GM12865 (cell line): ENCODE measurements around the gene CA12.

Experiments used
- DNase-seq: peaks from one replicate; pipeline ENCODE4 v3.0.0; 2010; ENCODE audit warnings: low read depth
- H3K4me3 ChIP-seq: 2 replicates; pipeline ENCODE4 v1.5.1; 2011; ENCODE audit warnings: mild to moderate bottlenecking, low read depth, low read length, control low read depth
- CTCF ChIP-seq: IDR thresholded peaks from 2 replicates; pipeline ENCODE4 v1.5.1; 2011; ENCODE audit warnings: low read length, control low read depth, low read depth, inconsistent platforms; ENCODE audit not compliant: insufficient read depth; ENCODE audit errors: missing control alignments

CA12 gene

GRCh38 chr15:63312286-63312685 lies 69.4 kb downstream of the CA12 start:
- DNase-seq, result no peak
- no peak overlapping the region for H3K4me3 ChIP-seq
- TF ChIP-seq CTCF, result no peak

- no peak for TF ChIP-seq CTCF
- H3K4me3 ChIP-seq, result no peak overlapping the region
- no peak for DNase-seq
Measured at GRCh38 chr15:63310646-63311045, 71.0 kb downstream of the CA12 start.

DNA sequence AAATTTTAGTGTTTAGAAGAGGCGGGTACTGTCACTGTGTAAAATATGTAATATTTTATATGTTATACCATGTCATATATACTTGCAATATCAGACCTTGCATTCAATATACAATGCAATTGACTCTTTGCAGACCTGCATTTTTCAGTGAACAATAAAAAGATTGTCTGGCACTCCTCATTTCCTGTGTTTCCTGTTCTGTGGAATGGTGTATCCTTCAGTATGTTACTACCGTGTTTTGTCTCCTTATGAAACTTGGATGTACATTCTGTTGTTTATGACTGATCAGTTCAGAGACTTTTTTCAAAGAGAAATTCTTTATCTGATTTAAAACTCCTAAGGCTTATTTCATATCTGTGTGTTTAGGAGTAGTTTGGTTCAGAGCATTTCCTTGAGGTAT lies 72.7 kb downstream of the CA12 start:
- H3K4me3 ChIP-seq, result no peak overlapping the region
- no peak for DNase-seq
- no peak for TF ChIP-seq CTCF

- H3K4me3 ChIP-seq, result no peak overlapping the region
- TF ChIP-seq CTCF, result no peak
- no peak for DNase-seq
Measured at GRCh38 chr15:63308491-63308890, 73.2 kb downstream of the CA12 start.

- TF ChIP-seq CTCF, result no peak
- no peak overlapping the region for H3K4me3 ChIP-seq
- no peak for DNase-seq
Measured at GRCh38 chr15:63306492-63307073, 75.1 kb downstream of the CA12 start.

GRCh38 chr15:63305260-63305659 lies 76.4 kb downstream of the CA12 start:
- H3K4me3 ChIP-seq, result no peak overlapping the region
- DNase-seq, result no peak
- no peak for TF ChIP-seq CTCF

GRCh38 chr15:63301088-63301487 lies 80.6 kb downstream of the CA12 start:
- TF ChIP-seq CTCF, result no peak
- DNase-seq, result no peak

More at GRCh38 chr15:63301088-63301487, 80.6 kb downstream of the CA12 start:
- no peak overlapping the region for H3K4me3 ChIP-seq
